Activated T-cell treated with anti-CD3 and anti-CD28 coated beads for 1 hour (primary cell): ENCODE results near the gene LIMK2.
"Not testable (repeated sequence)": the region's sequence is repeated elsewhere in the genome, so short reads cannot be mapped to it uniquely, and the experiment has no call there.

ENCODE experiments used
- DNase-seq: peaks from one replicate; pipeline ENCODE4 v3.0.0-alpha.2; 2020; ENCODE audit warnings: low read depth

LIMK2 gene

GRCh38 chr22:31211862-31212730, at the start of gene LIMK2:
TSS of gene LIMK2 (plus strand) at chr22:31212298. CDS start at chr22:31212409, 111 bp downstream.
- DNase-seq, result peak; percentile 98

- no peak for DNase-seq
Measured at GRCh38 chr22:31170971-31171370, 41.1 kb upstream of the LIMK2 start.

- not testable (repeated sequence) for DNase-seq
Measured at GRCh38 chr22:31171734-31172133, 40.4 kb upstream of the LIMK2 start.

GRCh38 chr22:31173386-31174145, 38.5 kb upstream of the LIMK2 start:
- DNase-seq, result no peak

- DNase-seq, result no peak
Measured at GRCh38 chr22:31176923-31177322, 35.2 kb upstream of the LIMK2 start.

- DNase-seq, result no peak
Measured at GRCh38 chr22:31177420-31178162, 34.5 kb upstream of the LIMK2 start.

GRCh38 chr22:31178859-31179258, 33.2 kb upstream of the LIMK2 start:
- no peak for DNase-seq

GRCh38 chr22:31179345-31179744, 32.8 kb upstream of the LIMK2 start:
- no peak for DNase-seq

GRCh38 chr22:31184015-31184414, 28.1 kb upstream of the LIMK2 start:
- no peak for DNase-seq

- DNase-seq, result no peak
Measured at GRCh38 chr22:31185056-31185455, 27.0 kb upstream of the LIMK2 start.

- no peak for DNase-seq
Measured at GRCh38 chr22:31187627-31188026, 24.5 kb upstream of the LIMK2 start.

GRCh38 chr22:31192513-31192912, 19.6 kb upstream of the LIMK2 start:
- no peak for DNase-seq

- no peak for DNase-seq
Measured at GRCh38 chr22:31193092-31193491, 19.0 kb upstream of the LIMK2 start.

GRCh38 chr22:31194681-31195080, 17.4 kb upstream of the LIMK2 start:
- DNase-seq, result not testable (repeated sequence)

GRCh38 chr22:31199187-31199586, 12.9 kb upstream of the LIMK2 start:
- DNase-seq, result no peak

GRCh38 chr22:31204352-31204984, 7.6 kb upstream of the LIMK2 start:
- not testable (repeated sequence) for DNase-seq

GRCh38 chr22:31205059-31205458, 7.0 kb upstream of the LIMK2 start:
- DNase-seq, result not testable (repeated sequence)

- not testable (repeated sequence) for DNase-seq
Measured at GRCh38 chr22:31206460-31206859, 5.6 kb upstream of the LIMK2 start.

- DNase-seq, result no peak
Measured at GRCh38 chr22:31206896-31207687, 5.0 kb upstream of the LIMK2 start.

GRCh38 chr22:31210556-31211421, 1.3 kb upstream of the LIMK2 start:
- DNase-seq, result no peak
